ENCODE measurements around the gene SLAMF1.

DNA sequence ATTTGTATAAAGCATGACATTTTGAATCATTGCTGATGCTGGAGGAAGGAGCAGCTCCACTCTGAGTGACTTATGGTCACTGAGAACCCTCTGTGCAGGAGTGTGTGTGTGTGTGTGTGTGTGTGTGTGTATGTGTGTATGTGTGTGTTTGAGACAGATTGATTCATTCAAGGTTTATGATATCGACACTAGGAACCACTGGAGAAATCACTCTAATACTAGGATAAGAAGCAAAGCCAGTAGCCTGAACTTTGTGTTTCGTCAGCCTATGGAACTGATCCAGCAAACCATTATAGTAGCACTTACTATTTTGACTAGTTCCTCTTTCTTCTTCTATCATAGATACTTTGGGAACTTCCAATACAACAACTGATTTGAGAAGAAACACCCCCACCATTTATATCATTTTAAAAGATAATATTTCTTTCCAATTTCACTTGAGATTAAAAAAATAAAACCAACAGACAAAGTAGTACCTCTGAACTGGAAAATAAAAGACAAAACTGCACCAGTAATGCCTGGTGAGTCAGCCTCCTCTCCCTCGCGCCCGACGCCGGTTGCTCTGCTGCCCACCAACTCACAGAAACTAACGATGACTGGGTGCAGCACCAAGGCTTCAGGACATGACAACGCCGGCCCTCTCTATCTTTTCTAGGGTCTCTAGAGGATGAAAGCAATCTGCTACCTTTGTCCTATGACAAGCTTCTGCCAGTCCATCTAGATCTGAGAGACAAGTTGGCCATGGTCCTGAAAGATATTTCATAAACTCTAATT, 20.9 kb downstream of the SLAMF1 start:
- TF ChIP-seq ZNF263 (CRISPR knock-in tag; IDR thresholded peaks at IDR 0.05): no peak
- TF ChIP-seq POLR2AphosphoS5 (IDR thresholded peaks at IDR 0.05; ENCODE audit: low read depth, low read length): no peak
- no peak for TF ChIP-seq GABPA (IDR thresholded peaks at IDR 0.05; ENCODE audit: low read depth, low read length)
- TF ChIP-seq GABPA (CRISPR knock-in tag; IDR thresholded peaks at IDR 0.05; ENCODE audit: low read depth): no peak
